Measurements from ENCODE around the gene NECAP2. TPM values are rescaled to one million over a fixed set of nuclear protein-coding genes. Genes with fewer than 3 reads are reported as not detected.
"Not testable (repeated sequence)": the region's sequence is repeated elsewhere in the genome, so short reads cannot be mapped to it uniquely, and the experiment has no call there.

NECAP2 gene
- total RNA-seq, 1 experiment from 2014 or later: 72.1 TPM

DNA sequence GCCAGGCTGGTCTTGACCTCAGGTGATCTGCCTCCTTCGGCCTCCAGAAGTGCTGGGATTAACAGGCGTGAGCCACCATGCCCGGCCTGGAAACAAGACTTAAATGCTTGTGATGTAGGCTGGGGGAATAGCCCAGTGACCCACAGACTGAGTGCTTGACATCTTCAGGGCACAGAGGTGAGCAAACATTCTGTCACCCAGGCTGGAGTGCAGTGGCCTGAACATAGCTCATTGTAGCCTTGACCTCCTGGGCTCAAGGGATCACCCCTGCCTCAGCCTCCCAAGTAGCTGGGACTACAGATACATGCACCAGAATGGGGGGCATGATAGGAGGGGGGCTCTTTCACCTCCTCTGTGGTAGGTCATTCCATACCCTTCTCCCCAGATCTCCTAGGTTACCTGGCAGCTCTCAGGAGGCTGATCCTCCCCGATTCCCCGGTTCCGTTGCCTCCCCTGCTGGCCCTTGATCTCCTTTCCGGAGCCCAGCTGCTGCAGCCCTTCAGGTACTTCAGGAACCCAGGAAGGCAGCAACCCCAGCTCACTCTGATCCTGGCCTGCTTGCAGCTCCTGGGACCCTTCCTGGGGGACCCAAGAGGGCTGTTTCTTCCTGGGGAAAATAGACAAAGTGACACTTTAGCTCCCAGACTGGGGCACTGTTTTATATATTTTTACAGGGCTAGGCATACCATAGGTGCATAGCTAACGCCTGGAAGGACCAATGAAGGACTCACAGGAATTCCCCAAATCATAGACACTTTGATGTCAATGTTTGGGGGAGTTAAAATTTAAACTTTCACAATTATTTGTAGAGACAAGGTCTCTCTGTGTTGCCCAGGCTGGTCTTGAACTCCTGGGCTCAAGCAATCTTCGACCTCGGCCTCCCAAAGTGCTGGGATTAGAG lies 15.1 kb upstream of the NECAP2 start:
- DNase-seq (ENCODE audit: low spot score): no peak

DNA sequence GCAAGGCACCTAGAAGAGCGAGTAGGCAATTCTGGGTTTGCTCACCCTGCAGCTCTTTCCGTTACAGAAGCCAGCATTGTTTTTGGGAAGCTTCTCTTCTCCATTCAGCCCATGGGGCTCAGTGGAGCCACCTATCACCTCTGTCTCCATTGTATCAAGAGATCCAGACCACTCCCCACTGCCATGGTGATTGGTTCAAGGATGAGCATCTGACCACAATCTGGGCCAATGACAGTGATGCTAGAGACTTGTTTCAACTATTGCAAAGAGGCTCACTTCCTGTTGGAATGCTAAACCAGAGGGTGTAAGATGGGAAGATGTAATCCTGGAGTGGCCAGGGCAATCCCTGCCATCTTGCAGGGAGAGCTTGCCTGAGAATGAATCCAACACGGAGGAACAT lies 9.9 kb upstream of the NECAP2 start:
- no peak for DNase-seq (ENCODE audit: low spot score)

- no peak for DNase-seq (ENCODE audit: low spot score)
These were observed 7.5 kb upstream of the NECAP2 start for GRCh38 chr1:16433030-16433429.

GRCh38 chr1:16434007-16434406 lies 6.5 kb upstream of the NECAP2 start:
- DNase-seq (ENCODE audit: low spot score): no peak

DNA sequence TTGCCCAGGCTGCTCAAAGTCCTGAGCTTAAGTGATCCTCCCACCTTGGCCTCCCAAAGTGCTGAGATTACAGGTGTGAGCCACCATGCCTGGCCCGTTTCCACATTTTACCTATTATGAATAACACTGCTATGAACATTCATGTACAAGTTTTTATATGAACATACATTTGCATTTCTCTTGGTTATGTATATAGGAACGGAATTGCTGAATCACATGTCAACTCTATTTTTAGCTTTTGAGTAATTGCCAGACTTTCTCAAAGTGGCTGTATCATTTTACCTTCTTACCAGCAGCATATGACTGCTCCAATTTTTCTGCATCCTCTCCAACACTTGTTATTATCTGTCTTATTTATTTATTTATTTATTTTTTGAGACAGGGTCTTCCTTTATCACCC lies 6.0 kb upstream of the NECAP2 start:
- DNase-seq (ENCODE audit: low spot score): no peak

DNA sequence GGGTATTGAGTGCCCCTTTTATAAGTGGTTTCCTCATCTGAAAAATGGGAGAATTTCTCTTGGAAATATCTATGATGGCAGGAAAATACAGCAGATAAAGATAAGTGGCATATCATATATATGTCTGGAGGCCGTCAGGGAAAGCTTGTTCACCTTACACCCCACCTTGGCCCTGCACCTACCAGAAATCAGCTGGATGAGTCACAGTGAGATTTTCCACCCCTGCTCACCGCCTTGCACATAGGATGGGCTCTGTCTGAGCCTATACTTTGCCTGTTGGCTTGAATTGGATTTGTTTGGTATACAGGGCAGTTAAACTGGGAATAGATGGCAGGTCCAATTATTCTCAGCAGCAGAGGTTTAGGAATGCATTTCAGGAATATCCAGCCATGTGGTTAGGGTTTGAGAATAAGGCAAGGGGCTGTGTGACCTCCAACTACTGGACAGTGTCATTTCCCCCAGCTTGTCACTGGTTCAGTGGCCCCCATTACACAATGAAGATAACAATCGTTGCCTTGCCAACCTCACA lies 3.5 kb upstream of the NECAP2 start, which contains the start of gene SPATA21:
TSS of gene SPATA21 (minus strand) at position 479 of the 529 bp plus-strand sequence. CDS start 6,053 bp downstream, outside the sequence.
- DNase-seq (ENCODE audit: low spot score): no peak

GRCh38 chr1:16438516-16438915 lies 2.0 kb upstream of the NECAP2 start:
- DNase-seq (ENCODE audit: low spot score): no peak

GRCh38 chr1:16438924-16439323 lies 1.6 kb upstream of the NECAP2 start:
- DNase-seq (ENCODE audit: low spot score): no peak

DNA sequence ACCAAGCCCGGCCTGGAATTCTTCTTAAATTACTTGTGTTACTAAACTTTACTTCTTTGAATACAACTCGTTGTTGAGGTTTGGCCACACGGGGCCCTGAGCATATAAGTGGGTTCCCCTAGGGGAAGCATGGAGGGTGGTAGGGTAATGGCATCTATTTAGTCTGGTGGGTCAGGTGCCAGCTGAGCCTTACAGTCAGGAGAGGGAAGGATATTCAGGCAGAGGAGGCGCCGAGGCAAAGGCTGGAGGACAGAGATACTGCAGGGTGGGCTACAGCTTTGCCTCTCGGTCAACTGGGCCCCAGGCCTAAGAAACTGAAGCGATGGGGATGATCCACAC lies 424 bp upstream of the NECAP2 start:
- DNase-seq (ENCODE audit: low spot score): no peak

DNA sequence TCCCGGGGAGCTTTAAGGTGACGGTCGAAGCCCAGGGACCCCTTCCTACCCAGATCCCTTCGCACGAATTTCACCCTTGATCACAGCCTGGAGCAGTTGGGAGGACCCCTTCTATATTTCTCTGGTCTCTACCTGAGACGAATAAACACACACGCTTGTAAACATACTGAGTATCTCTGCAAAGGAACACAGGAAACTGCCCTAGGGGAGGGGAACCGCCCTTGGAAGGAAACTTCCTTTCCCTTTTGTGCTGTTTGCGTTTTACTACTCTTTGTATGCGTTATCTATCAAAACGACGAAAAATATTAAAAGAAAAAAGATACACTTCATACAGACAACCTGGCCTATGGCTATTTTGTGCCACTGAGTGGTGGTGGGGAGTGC lies 750 bp downstream of the NECAP2 start:
- DNase-seq (ENCODE audit: low spot score): peak; percentile 19

GRCh38 chr1:16442265-16442664 lies 1.7 kb downstream of the NECAP2 start:
- DNase-seq (ENCODE audit: low spot score): no peak

DNA sequence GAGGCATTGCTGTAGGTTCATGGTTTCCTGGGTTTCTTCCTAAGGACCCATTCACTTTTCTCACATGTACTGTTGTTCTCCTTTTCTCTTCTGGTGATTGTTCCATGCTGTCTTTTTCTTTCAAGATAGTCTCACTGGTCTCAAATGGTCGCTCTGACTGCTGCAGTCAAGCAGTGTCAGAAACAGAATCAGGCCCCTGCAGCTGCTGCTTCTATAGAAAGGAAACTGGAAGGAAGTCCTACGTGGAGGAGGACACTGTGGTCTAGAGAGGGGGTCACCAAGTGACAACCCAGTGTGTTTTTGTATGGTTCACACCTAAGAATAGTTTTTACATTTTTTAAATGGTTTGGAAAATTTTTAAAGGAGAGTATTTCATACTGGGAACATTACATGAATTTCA lies 2.4 kb downstream of the NECAP2 start:
- no peak for DNase-seq (ENCODE audit: low spot score)

DNA sequence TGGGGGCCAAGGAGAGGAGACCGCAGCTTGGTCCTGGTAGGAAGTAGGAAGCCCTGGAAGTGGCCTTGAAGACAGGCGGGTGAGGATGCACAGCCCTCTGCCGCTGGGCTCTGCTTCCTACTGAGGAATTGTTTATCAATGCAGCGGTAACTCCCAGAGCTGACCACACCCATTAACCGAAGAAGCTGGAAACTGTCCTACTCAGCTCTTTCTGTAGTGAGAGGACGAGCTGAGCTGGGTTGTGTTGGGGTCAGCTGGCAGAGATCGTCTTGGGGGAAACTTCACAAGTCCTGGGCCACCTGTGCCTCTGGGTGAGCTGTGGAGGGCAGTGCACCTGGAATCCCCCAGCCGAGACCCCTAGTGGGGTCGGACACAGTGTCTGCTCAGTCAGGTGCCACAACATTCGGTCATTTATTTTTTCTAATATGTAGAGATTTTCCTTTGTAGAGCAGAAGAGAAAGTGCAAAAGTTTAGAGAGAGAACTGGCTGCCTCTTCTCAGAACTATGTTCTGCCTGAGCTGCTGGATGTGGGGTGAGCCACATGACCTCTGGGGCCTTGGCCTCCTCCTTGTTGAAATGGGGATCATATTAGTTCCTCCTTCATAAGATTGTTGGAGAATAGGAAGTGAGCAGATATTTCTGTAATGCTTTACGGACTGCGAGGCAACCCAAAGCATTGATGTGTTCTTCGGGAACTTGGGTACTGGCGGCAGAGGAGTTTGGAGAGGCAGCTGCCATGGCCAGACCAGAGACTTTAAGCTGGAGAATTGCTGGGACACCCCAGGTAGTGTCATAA lies 3.6 kb downstream of the NECAP2 start:
- no peak for DNase-seq (ENCODE audit: low spot score)

GRCh38 chr1:16445052-16445451 lies 4.5 kb downstream of the NECAP2 start:
- DNase-seq (ENCODE audit: low spot score): no peak

DNA sequence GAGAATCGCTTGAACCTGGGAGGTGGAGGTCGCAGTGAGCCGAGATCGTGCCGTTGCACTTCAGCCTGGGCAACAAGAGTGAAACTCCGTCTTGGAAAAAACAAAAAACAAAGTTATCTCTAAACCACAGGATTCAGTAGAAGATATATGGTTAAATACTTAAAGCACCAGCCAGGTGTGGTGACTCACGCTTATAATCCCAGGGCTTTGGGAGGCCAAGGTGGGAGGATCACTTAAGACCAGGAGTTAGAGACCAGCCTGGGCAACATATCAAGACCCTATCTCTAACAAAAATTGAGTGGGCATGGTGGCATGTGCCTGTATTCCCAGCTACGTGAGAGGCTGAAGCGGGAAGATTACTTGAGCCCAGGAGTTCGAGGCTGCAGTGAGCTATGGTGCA lies 5.6 kb downstream of the NECAP2 start:
- no peak for DNase-seq (ENCODE audit: low spot score)

GRCh38 chr1:16447641-16448040 lies 7.1 kb downstream of the NECAP2 start:
- no peak for DNase-seq (ENCODE audit: low spot score)

DNA sequence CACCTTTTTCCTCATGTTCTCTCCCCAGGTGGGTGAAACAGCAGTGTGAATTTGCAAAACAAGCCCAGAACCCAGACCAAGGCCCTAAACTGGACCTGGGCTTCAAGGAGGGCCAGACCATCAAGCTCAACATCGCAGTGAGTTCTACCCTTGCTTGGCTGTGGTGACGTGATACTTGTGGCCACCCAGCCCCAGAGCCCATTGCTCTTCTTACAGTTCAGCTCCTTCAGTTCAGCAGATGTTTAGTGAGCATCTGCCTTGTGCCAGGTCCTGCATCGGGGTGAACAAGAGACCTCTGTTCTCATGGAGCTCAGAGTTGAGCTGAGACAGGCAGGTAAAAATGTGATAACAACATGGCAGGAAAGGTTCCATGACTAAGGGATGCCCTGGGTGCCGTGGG lies 8.5 kb downstream of the NECAP2 start:
- DNase-seq (ENCODE audit: low spot score): no peak

DNA sequence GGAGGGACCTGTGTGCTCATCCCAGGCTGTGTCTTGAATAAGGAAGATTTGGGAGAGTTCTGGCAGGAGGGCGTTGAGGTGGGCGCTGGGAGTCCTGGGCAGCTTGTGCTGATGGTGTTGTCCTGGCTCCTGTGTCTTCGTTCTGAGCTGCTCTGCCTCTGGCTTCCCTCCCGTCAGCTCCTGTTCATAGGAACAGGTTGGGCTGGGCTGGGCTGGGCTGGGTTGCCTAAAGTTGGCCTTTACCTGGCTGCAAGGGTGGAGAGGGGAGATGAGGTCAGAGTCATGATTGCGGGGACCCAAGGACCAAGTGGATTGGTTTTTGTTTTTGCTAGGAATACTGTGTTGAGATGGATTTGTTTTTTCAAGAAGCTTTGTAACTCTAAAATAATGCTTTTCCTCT lies 9.1 kb downstream of the NECAP2 start:
- DNase-seq (ENCODE audit: low spot score): no peak

GRCh38 chr1:16450863-16451481 lies 10.4 kb downstream of the NECAP2 start:
- no peak for DNase-seq (ENCODE audit: low spot score)

GRCh38 chr1:16451841-16452528 lies 11.5 kb downstream of the NECAP2 start:
- DNase-seq (ENCODE audit: low spot score): no peak

- not testable (repeated sequence) for DNase-seq (ENCODE audit: low spot score)
These were observed 14.4 kb downstream of the NECAP2 start for GRCh38 chr1:16454909-16455308.

Data from HT-29 (cell line).